K562 (cell line): Measurements from ENCODE around the gene OSCP1. TPM values are rescaled to one million over a fixed set of nuclear protein-coding genes. Genes with fewer than 3 reads are reported as not detected.

Source experiments
- ARID4B ChIP-seq: sonication (generic); formaldehyde crosslinking; IDR thresholded peaks from 2 replicates; pipeline ENCODE4 v1.8.0; 2022; ENCODE audit warnings: mild to moderate bottlenecking, missing genetic modification reagents
- ATF7 ChIP-seq: fragments of 450-650 bp; IDR thresholded peaks from 2 replicates; pipeline ENCODE4 v1.7.1; 2014; ENCODE audit warnings: mild to moderate bottlenecking, moderate library complexity
- CEBPZ ChIP-seq: fragments of 150-350 bp; IDR thresholded peaks from 2 replicates; pipeline ENCODE4 v1.6.1; 2014; ENCODE audit warnings: low read depth, mild to moderate bottlenecking, low read length, borderline replicate concordance
- CGGBP1 ChIP-seq: fragments of 250-450 bp; sonication (Bioruptor Pico); IDR thresholded peaks from 2 replicates; pipeline ENCODE4 v1.9.0; 2021; ENCODE audit warnings: mild to moderate bottlenecking
- CTBP1 ChIP-seq: fragments of 450-650 bp; IDR thresholded peaks from 2 replicates; pipeline ENCODE4 v1.6.1; 2016; ENCODE audit warnings: borderline replicate concordance
- E2F3 ChIP-seq: fragments of 250-450 bp; sonication (Bioruptor Pico); IDR thresholded peaks from 2 replicates; pipeline ENCODE4 v1.4.0; 2020; ENCODE audit warnings: mild to moderate bottlenecking
- FOXA3 ChIP-seq, 2 experiments: fragments of 450-650 bp in 1 of 2; sonication (generic) in 1 of 2; formaldehyde crosslinking; IDR thresholded peaks in 1 of 2; conservative IDR thresholded peaks in 1 of 2; 2 replicates each; pipeline versions ENCODE4 v1.4.0 to v1.8.0; 2020 to 2022; ENCODE audit warnings: mild to moderate bottlenecking in 2 of 2, missing genetic modification reagents in 1 of 2
- GABPB1 ChIP-seq: sonication (generic); formaldehyde crosslinking; IDR thresholded peaks from 2 replicates; pipeline ENCODE4 v1.8.0; 2022; ENCODE audit warnings: mild to moderate bottlenecking, missing genetic modification reagents
- JUND ChIP-seq, 2 experiments: IDR thresholded peaks; 2 replicates in 1 of 2; 3 replicates in 1 of 2; pipeline ENCODE4 v1.6.1; 2011; ENCODE audit warnings: borderline replicate concordance in 2 of 2, low read depth in 2 of 2, low read length in 2 of 2, improper control_type of control experiment in 1 of 2, missing biosample characterization in 1 of 2, missing genetic modification characterization in 1 of 2, missing genetic modification reagents in 1 of 2
- KLF16 ChIP-seq: IDR thresholded peaks from 2 replicates; pipeline ENCODE4 v1.6.1; 2016; ENCODE audit warnings: antibody characterized with exemption
- MLX ChIP-seq, 2 experiments: fragments of 450-650 bp in 1 of 2; sonication (generic) in 1 of 2; formaldehyde crosslinking; conservative IDR thresholded peaks; 2 replicates each; pipeline versions ENCODE4 v1.4.0 to v1.8.1; 2020 to 2022; ENCODE audit warnings: mild to moderate bottlenecking in 1 of 2, missing genetic modification reagents in 1 of 2
- MTA3 ChIP-seq: fragments of 450-650 bp; formaldehyde crosslinking; IDR thresholded peaks from 2 replicates; pipeline ENCODE4 v1.6.1; 2017; ENCODE audit warnings: mild to moderate bottlenecking, borderline replicate concordance
- PTBP1 ChIP-seq: fragments of 200-400 bp; formaldehyde crosslinking; IDR thresholded peaks from 2 replicates; pipeline ENCODE4 v1.6.1; 2017; ENCODE audit warnings: low read depth, low read length
- RCOR1 ChIP-seq, 2 experiments: IDR thresholded peaks; 2 replicates each; pipeline ENCODE4 v1.6.1; 2012; ENCODE audit warnings: low read depth in 2 of 2, low read length in 2 of 2, borderline replicate concordance in 1 of 2, improper control_type of control experiment in 1 of 2
- RUNX1 ChIP-seq: sonication (generic); IDR thresholded peaks from 2 replicates; pipeline ENCODE4 v1.6.1; 2016; ENCODE audit warnings: antibody characterized with exemption, low read depth
- SMAD3 ChIP-seq: fragments of 450-650 bp; formaldehyde crosslinking; conservative IDR thresholded peaks from 2 replicates; pipeline ENCODE4 v1.4.0; 2020; ENCODE audit warnings: mild to moderate bottlenecking
- polyA plus RNA-seq, 8 experiments: library from polyadenylated mRNA; depleted of rRNA in 4 of 8; stranded (reverse) in 5 of 8; unstranded in 3 of 8; fragments of >200 nt; fragmentation: Nextera tagmentation in 2 of 8; fragmentation: Illumina TruSeq in 1 of 8; extraction: Ambion mirVana in 2 of 8; extraction: Trizol in 1 of 8; gene quantifications; 2 replicates each; pipeline versions ENCODE4 v1.2.1 to v1.2.3, GENCODE V29; 2011 to 2014; ENCODE audit warnings: inconsistent platforms in 1 of 8, missing spikeins in 1 of 8
- total RNA-seq, 7 experiments: library from RNA; depleted of rRNA in 6 of 7; stranded (reverse); fragments of >200 nt in 6 of 7; fragmentation: Illumina TruSeq in 2 of 7; extraction: Trizol in 2 of 7; gene quantifications; 2 replicates each; pipeline versions ENCODE4 v1.2.1 to v1.2.3, GENCODE V29; 2011 to 2021; ENCODE audit warnings: low replicate concordance in 1 of 7

OSCP1 gene
- total and polyA plus RNA-seq, 9 of the 15 experiments (the other 6 are each of a cell fraction or from before 2014, with no cell fraction given), result 0.15 to 0.40 (median 0.33) TPM; not detected in 5

- 0 out of 2 replicates have a peak, but pooled peaks have one; percentile 25 for TF ChIP-seq KLF16
- TF ChIP-seq MTA3, result peak; percentile 59; the same call in 1 of the 2 replicates
- no peak for TF ChIP-seq PTBP1
- TF ChIP-seq JUND (IDR thresholded peaks at IDR 0.05; ENCODE audit: borderline replicate concordance, low read depth, low read length), result peak; percentile 31
- TF ChIP-seq JUND (tag; IDR thresholded peaks at IDR 0.05; ENCODE audit: borderline replicate concordance, low read depth, low read length), result peak; percentile 48; the same call in 1 of the 3 replicates
- peak; percentile 51; the same call in 1 of the 2 replicates for TF ChIP-seq GABPB1 (CRISPR knock-in tag)
- TF ChIP-seq RUNX1, result no peak
- TF ChIP-seq ARID4B (CRISPR knock-in tag), result peak; percentile 60; the same call in 1 of the 2 replicates
- no peak for TF ChIP-seq CGGBP1 (CRISPR knock-in tag)
- TF ChIP-seq E2F3 (CRISPR knock-in tag), result no peak
- TF ChIP-seq SMAD3 (CRISPR knock-in tag), result 0 out of 2 replicates have a peak, but pooled peaks have one; percentile 60
- TF ChIP-seq FOXA3 (CRISPR knock-in tag; conservative IDR thresholded peaks at IDR 0.05 in 1 of 2, IDR thresholded peaks at IDR 0.05 in 1 of 2), result no peak
- no peak for TF ChIP-seq MLX (CRISPR knock-in tag; conservative IDR thresholded peaks at IDR 0.05)
- peak; percentile 71 for TF ChIP-seq CTBP1
- no peak for TF ChIP-seq CEBPZ
- TF ChIP-seq RCOR1 (IDR thresholded peaks at IDR 0.05; ENCODE audit: borderline replicate concordance in 1 of 2, low read depth in 2 of 2, low read length in 2 of 2), result peak in 1 of 2 experiments; percentile 57; a peak in 1 of 4 replicates
- TF ChIP-seq ATF7, result peak; percentile 41; the same call in 1 of the 2 replicates
These were observed 81.0 kb downstream of the OSCP1 start (continued) for GRCh38 chr1:36369061-36369861.
